Uterus (tissue), 4 donors: ENCODE data around the gene ITPR1. TPM values are rescaled to one million over a fixed set of nuclear protein-coding genes. Genes with fewer than 3 reads are reported as not detected.

Source experiments
- DNase-seq, 2 donors: peaks; one replicate each; pipeline ENCODE4 v3.0.0-alpha.2; 2019 to 2020
- H3K27ac ChIP-seq, 2 donors: fragments of 200-600 bp; sonication (generic); 1 replicate in 1 of 2; 2 replicates in 1 of 2; pipeline ENCODE4 v1.5.1; 2016 to 2018
- H3K27me3 ChIP-seq, 2 donors: fragments of 200-600 bp; sonication (generic); one replicate each; pipeline ENCODE4 v1.5.1; 2018 to 2019; ENCODE audit warnings: control low read depth in 1 of 2
- H3K36me3 ChIP-seq, 2 donors: fragments of 200-600 bp; sonication (generic); one replicate each; pipeline ENCODE4 v1.5.1; 2019; ENCODE audit warnings: control low read depth in 1 of 2
- H3K4me1 ChIP-seq, 2 donors: fragments of 200-600 bp; sonication (generic); one replicate each; pipeline ENCODE4 v1.5.1; 2018 to 2019; ENCODE audit warnings: control low read depth in 1 of 2
- H3K4me3 ChIP-seq, 2 donors: fragments of 200-600 bp; sonication (generic); 1 replicate in 1 of 2; 2 replicates in 1 of 2; pipeline ENCODE4 v1.5.1; 2018 to 2019; ENCODE audit warnings: mild to moderate bottlenecking in 1 of 2
- H3K9me3 ChIP-seq, 2 donors: fragments of 200-600 bp; sonication (generic); one replicate each; pipeline ENCODE4 v1.5.1; 2019; ENCODE audit warnings: control low read depth in 1 of 2
- POLR2A ChIP-seq, 2 donors: fragments of 450-650 bp; IDR thresholded peaks; one replicate each; pipeline ENCODE4 v1.6.1; 2016; ENCODE audit warnings: antibody characterized with exemption in 2 of 2, mild to moderate bottlenecking in 1 of 2, moderate library complexity in 1 of 2
- intact Hi-C: fragments of 100-400 bp; cut with DNase I; formaldehyde crosslinking; loops from one replicate; pipeline ENCODE4 v1.15.1; 2023; ENCODE audit warnings: low total_unique reads
- total RNA-seq, 4 donors: library from RNA; depleted of rRNA in 3 of 4; stranded (reverse); fragments of >200 nt in 3 of 4; gene quantifications; one replicate each; pipeline versions ENCODE4 v1.1.0 to v1.2.4, GENCODE V29; 2014 to 2023
- TF ChIP-seq, protein P1 (sequence below), 4 experiments: fragments of 200-600 bp in 2 of 4; fragments of 450-650 bp in 2 of 4; sonication (generic) in 2 of 4; IDR thresholded peaks; one replicate each; pipeline ENCODE4 v1.5.1; 2016 to 2019; ENCODE audit warnings: antibody characterized with exemption in 4 of 4, mild to moderate bottlenecking in 2 of 4, moderate library complexity in 1 of 4
- donor health status: DM: yes; HTN: yes; CAD: no.

The ITPR1 gene
- total RNA-seq, 4 donors from 2014 or later: 98.2 to 224 (median 141) TPM

DNA sequence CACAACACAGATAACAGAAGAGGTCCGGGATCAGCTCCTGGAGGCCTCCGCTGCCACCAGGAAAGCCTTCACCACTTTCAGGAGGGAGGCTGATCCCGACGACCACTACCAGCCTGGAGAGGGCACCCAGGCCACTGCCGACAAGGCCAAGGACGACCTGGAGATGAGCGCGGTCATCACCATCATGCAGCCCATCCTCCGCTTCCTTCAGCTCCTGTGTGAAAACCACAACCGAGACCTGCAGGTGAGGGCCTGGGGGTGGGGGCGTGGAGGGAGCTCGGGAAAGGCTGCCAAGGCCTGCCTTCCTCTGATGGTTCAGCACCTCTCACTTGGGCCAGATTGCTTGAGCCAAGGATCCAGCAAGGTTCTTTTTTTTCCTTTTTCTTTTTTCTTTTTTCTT lies 275.4 kb downstream of the ITPR1 start:
- no peak for TF ChIP-seq POLR2A (IDR thresholded peaks at IDR 0.05)
- TF ChIP-seq, protein P1, sequence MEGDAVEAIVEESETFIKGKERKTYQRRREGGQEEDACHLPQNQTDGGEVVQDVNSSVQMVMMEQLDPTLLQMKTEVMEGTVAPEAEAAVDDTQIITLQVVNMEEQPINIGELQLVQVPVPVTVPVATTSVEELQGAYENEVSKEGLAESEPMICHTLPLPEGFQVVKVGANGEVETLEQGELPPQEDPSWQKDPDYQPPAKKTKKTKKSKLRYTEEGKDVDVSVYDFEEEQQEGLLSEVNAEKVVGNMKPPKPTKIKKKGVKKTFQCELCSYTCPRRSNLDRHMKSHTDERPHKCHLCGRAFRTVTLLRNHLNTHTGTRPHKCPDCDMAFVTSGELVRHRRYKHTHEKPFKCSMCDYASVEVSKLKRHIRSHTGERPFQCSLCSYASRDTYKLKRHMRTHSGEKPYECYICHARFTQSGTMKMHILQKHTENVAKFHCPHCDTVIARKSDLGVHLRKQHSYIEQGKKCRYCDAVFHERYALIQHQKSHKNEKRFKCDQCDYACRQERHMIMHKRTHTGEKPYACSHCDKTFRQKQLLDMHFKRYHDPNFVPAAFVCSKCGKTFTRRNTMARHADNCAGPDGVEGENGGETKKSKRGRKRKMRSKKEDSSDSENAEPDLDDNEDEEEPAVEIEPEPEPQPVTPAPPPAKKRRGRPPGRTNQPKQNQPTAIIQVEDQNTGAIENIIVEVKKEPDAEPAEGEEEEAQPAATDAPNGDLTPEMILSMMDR (IDR thresholded peaks at IDR 0.05): no peak
- H3K27ac ChIP-seq: no peak overlapping the region
- H3K27me3 ChIP-seq: no peaks in the 10 kb centered on the region
- no peaks in the 10 kb centered on the region for H3K36me3 ChIP-seq
- H3K9me3 ChIP-seq: no peaks in the 10 kb centered on the region
- H3K4me1 ChIP-seq: peaks cover 5 to 19% of the 10 kb centered on the region in 2 donors
- intact Hi-C loops: no loop called here
- DNase-seq: no peak
- no peak overlapping the region for H3K4me3 ChIP-seq

GRCh38 chr3:4770561-4770960 lies 277.4 kb downstream of the ITPR1 start:
- intact Hi-C loops: no loop called here
- H3K27me3 ChIP-seq: no peaks in the 10 kb centered on the region
- no peaks in the 10 kb centered on the region for H3K9me3 ChIP-seq
- H3K4me1 ChIP-seq: peaks cover 5 to 19% of the 10 kb centered on the region in 2 donors
- H3K36me3 ChIP-seq: no peaks in the 10 kb centered on the region
- no peak overlapping the region for H3K4me3 ChIP-seq
- DNase-seq: no peak
- TF ChIP-seq POLR2A (IDR thresholded peaks at IDR 0.05): no peak
- TF ChIP-seq, protein P1 (IDR thresholded peaks at IDR 0.05): no peak
- peak overlapping the region; percentile 81 to 91 for H3K27ac ChIP-seq

DNA sequence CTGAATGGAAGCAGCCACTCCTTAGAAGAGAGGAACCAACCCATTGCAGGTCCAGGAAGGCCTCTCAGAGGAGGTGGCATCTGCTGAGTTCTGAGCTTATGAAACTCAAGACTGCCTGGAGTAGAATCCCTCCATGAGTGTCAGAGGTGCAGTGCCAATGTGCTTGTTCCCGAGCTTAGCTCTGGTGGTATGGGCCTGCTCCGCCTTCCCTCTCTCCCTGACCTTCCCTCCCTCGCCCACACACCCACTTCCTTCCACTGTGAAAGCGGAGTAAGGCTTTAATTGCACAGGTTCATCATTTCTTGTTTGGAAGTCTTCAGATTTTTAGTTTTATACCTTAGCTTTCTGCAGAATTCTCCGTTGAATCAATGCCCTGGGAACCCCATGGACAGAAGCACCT lies 278.1 kb downstream of the ITPR1 start:
- no peaks in the 10 kb centered on the region for H3K9me3 ChIP-seq
- H3K4me1 ChIP-seq: peaks cover 5 to 19% of the 10 kb centered on the region in 2 donors
- H3K27ac ChIP-seq: peak overlapping the region; percentile 81 to 91
- TF ChIP-seq, protein P1 (IDR thresholded peaks at IDR 0.05): no peak
- TF ChIP-seq POLR2A (IDR thresholded peaks at IDR 0.05): no peak
- no peaks in the 10 kb centered on the region for H3K27me3 ChIP-seq
- H3K4me3 ChIP-seq: no peak overlapping the region
- no peaks in the 10 kb centered on the region for H3K36me3 ChIP-seq
- intact Hi-C loops: no loop called here
- no peak for DNase-seq

DNA sequence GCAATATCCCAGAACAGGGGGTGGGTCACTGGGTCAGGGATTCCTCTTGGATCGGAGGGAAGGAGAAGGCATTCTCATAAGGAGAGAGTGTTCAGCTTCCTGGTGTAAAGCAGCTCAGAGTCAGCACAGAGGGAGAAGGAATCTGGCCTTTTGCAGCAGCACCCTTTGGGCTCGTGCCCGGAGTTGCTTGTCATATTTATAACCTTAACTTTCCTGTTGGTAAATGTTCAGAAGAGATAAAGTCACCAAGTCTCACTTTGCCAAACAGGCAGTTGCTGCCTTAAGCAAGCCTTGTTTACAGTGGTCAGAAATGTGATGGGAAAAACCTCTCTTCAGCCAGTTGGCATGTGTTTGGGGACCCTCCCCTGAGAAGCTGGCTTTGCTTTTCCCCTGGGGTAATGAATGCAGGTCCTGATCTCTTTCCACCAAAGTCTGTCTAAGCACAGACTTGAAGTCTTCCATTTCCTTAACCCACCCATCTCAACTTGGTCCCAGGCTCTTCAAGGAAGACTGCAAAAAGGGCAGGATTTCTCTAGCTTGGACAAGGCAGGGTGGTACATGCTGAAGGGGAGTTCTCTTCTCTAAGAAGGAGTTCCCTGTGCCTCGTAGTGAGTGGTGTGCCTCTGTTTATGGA lies 279.1 kb downstream of the ITPR1 start:
- peak overlapping the region; percentile 81 to 91 for H3K27ac ChIP-seq
- no peaks in the 10 kb centered on the region for H3K36me3 ChIP-seq
- H3K4me1 ChIP-seq: peaks cover 5 to 19% of the 10 kb centered on the region in 2 donors
- intact Hi-C loops: no loop called here
- TF ChIP-seq POLR2A (IDR thresholded peaks at IDR 0.05): no peak
- TF ChIP-seq, protein P1 (IDR thresholded peaks at IDR 0.05): no peak
- no peak overlapping the region for H3K4me3 ChIP-seq
- peak; percentile 89 to 94 for DNase-seq
- no peaks in the 10 kb centered on the region for H3K27me3 ChIP-seq
- no peaks in the 10 kb centered on the region for H3K9me3 ChIP-seq

DNA sequence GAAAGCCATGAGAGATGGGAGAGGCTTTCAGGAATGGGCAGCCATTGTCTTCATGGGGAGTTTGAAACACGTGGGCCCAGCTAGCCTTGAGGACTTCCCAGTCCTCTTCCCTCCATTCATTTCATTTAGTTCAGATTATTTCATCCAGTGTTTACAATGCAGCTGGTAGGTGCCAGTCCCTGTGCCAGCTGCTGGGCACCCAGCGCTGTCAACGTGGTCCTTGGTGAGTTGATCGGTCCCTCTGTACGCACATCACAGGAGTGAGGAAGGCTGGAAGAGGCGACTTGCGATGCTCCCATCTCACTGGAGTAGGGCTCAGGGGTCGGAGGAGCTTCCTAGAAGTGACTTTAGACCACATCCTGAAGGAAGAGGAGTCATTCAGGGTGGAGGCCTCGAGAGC lies 279.7 kb downstream of the ITPR1 start:
- intact Hi-C loops: no loop called here
- Histone ChIP-seq H3K4me3 (no peak overlapping the region), H3K27me3 (no peaks in the 10 kb centered on the region), H3K4me1 (peaks cover 5 to 19% of the 10 kb centered on the region in 2 donors), H3K9me3 (no peaks in the 10 kb centered on the region), H3K27ac (peak overlapping the region; percentile 81 to 91), H3K36me3 (no peaks in the 10 kb centered on the region)
- DNase-seq: no peak
- TF ChIP-seq, protein P1 (IDR thresholded peaks at IDR 0.05): no peak
- TF ChIP-seq POLR2A (IDR thresholded peaks at IDR 0.05): no peak
